ENCODE results near the gene ZNHIT2. TPM values are rescaled to one million over a fixed set of nuclear protein-coding genes. Genes with fewer than 3 reads are reported as not detected.

Gene ZNHIT2
- total RNA-seq, 4 donors from 2014 or later: 4.4 to 12.6 (median 8.2) TPM

GRCh38 chr11:65083834-65084597 lies 33.5 kb downstream of the ZNHIT2 start, which contains the start of the genes CDCA5 and ZFPL1:
TSS of gene CDCA5 (minus strand) at chr11:65084040. CDS start at chr11:65083978, 62 bp downstream.
TSS of gene ZFPL1 (plus strand) at chr11:65084222. CDS start at chr11:65084699, 477 bp downstream.
- no peak for TF ChIP-seq CTCF (IDR thresholded peaks at IDR 0.05; ENCODE audit: low read depth)

GRCh38 chr11:65083134-65083833 lies 34.2 kb downstream of the ZNHIT2 start:
- TF ChIP-seq CTCF (IDR thresholded peaks at IDR 0.05; ENCODE audit: low read depth): no peak

GRCh38 chr11:65078786-65079342 lies 38.6 kb downstream of the ZNHIT2 start:
- TF ChIP-seq CTCF (IDR thresholded peaks at IDR 0.05; ENCODE audit: low read depth): no peak

- no peak for TF ChIP-seq CTCF (IDR thresholded peaks at IDR 0.05; ENCODE audit: low read depth)
Observed at GRCh38 chr11:65078151-65078550, 39.4 kb downstream of the ZNHIT2 start.

GRCh38 chr11:65077451-65077850 lies 40.0 kb downstream of the ZNHIT2 start:
- TF ChIP-seq CTCF (IDR thresholded peaks at IDR 0.05; ENCODE audit: low read depth): no peak

- TF ChIP-seq CTCF (IDR thresholded peaks at IDR 0.05; ENCODE audit: low read depth): no peak
Observed at GRCh38 chr11:65072631-65072966, 44.9 kb downstream of the ZNHIT2 start.
